GM21381 (cell line): ENCODE results near the gene KIF26A.
"Not testable (repeated sequence)": the region's sequence is repeated elsewhere in the genome, so short reads cannot be mapped to it uniquely, and the experiment has no call there.

Experiments
- ATAC-seq: cut with Tn5 transposase; IDR thresholded peaks from one replicate; pipeline ENCODE4 v1.9.1; 2021; ENCODE audit warnings: mild to moderate bottlenecking, moderate library complexity; ENCODE audit not compliant: unreplicated experiment

Gene KIF26A

GRCh38 chr14:104205781-104206180 is 67.4 kb downstream of the KIF26A start:
- ATAC-seq = no peak

- ATAC-seq = no peak
These were observed 68.0 kb downstream of the KIF26A start for GRCh38 chr14:104206281-104206904.

- no peak for ATAC-seq
These were observed 69.0 kb downstream of the KIF26A start for GRCh38 chr14:104207142-104208014.

GRCh38 chr14:104208015-104208295 is 69.6 kb downstream of the KIF26A start:
- ATAC-seq = not testable (repeated sequence)

- ATAC-seq = not testable (repeated sequence)
These were observed 69.9 kb downstream of the KIF26A start for GRCh38 chr14:104208331-104208730.

GRCh38 chr14:104209071-104209470 is 70.7 kb downstream of the KIF26A start:
- not testable (repeated sequence) for ATAC-seq

GRCh38 chr14:104209985-104210816 is 71.8 kb downstream of the KIF26A start:
- no peak for ATAC-seq

- ATAC-seq = no peak
These were observed 72.4 kb downstream of the KIF26A start for GRCh38 chr14:104210817-104211195.

- ATAC-seq = no peak
These were observed 72.8 kb downstream of the KIF26A start for GRCh38 chr14:104211215-104211614.

GRCh38 chr14:104211741-104212140 is 73.4 kb downstream of the KIF26A start:
- ATAC-seq = no peak

GRCh38 chr14:104212206-104213095 is 74.1 kb downstream of the KIF26A start:
- ATAC-seq = no peak

- ATAC-seq = no peak
These were observed 75.1 kb downstream of the KIF26A start for GRCh38 chr14:104213301-104214034.

- no peak for ATAC-seq
These were observed 76.2 kb downstream of the KIF26A start for GRCh38 chr14:104214431-104215218.

GRCh38 chr14:104215706-104216334 is 77.4 kb downstream of the KIF26A start:
- no peak for ATAC-seq

- ATAC-seq = no peak
These were observed 78.1 kb downstream of the KIF26A start for GRCh38 chr14:104216457-104216856.

- no peak for ATAC-seq
These were observed 79.3 kb downstream of the KIF26A start for GRCh38 chr14:104217486-104218360.

- ATAC-seq = no peak
These were observed 80.2 kb downstream of the KIF26A start for GRCh38 chr14:104218361-104219180.
